Measurements from ENCODE around the gene AUNIP. TPM values are rescaled to one million over a fixed set of nuclear protein-coding genes. Genes with fewer than 3 reads are reported as not detected.

The AUNIP gene
- total RNA-seq, 1 experiment from 2014 or later = 12.1 TPM

DNA sequence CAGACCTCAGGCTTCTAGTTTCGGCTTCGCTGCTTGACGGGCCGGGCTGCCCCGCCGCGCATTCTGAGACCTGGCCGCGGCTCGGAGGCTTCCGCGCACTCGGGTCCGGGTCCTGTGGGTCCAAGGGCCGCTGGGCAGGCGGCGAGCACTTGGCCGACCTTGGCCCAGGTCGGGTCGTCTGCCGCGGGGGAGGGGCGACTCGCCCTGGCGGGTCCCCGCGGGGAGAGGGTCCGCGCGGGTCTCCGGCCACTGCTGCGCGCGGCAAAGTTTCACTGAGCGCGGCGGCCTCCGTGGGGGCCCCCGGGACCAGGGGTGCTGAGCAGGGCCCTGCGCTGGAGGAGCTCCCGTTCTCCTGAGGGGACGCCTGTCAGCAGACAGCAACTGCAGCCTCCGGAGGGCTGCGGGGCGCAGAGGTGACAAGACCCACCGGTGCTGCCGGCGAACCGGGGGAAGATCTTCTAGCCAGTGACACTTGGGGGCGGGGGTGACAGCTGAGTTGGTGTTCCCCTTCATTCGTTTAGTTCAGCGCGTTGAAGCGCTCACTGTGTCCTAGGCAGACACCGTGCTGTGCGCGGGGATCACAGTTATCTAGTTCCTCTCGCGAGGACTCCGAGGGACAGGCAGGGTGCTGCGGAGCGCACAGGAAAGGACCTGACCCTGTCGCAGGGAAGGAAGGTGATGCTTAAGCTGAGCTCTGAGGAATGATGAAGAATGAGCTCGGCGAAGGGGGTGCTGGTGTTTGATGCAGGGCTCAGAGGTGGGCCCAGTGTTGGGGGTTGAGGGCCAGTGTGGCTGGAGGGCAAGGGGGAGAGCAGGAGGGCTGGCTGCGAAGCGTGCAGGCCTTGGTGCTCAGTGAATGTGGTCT lies 38.8 kb downstream of the AUNIP start:
- no TSS peak for BruUV-seq (replicated peaks)
- H3K27ac ChIP-seq (ENCODE audit: low read depth, low read length) = peak overlapping the region; percentile 81

DNA sequence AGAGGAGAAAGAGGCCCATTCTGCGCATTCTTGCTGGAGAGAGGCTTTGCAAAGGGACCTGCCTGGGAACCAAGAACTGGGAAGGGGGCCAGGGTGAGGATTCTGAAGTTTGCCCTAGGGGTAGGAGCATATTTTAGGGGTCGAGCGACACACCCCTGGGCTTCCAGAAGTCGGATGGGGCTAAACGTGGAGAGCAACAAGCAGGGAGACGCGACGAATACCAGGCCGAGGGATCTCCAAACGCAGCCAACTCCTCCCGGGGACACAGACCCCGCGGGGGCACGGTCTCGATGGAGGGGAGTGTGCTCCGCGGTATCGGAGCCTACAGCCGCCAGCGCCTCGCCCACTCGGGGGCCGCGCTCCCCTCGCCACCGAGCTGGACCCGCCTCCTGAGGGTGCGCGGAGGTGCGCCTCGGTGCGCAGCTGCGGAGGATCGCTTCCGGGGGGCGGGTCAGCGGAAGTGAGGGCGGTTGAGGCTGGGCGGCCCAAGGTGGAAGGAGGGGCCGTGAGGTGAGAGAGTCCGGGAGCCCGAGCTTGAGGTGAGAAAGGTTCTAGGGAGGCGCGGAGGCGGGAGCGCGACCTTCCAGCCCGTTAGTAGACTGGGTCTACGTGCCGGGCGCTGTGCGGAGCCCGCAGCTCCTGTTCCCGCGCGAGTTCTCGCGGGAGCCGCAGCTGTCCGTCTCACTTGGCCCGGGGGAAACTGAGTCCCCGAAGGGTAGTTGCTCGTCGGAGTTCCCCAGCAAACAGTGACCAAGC lies 39.6 kb downstream of the AUNIP start, which contains the start of gene MTFR1L:
MTFR1L (plus strand) TSS at position 464 of the 756 bp plus-strand sequence. CDS start 3,151 bp downstream, outside the sequence.
- H3K9me3 ChIP-seq (ENCODE audit: control insufficient read depth in 1 of 2, insufficient read depth in 1 of 2, low read depth in 1 of 2, low read length in 2 of 2) = no peaks in the 10 kb centered on the region
- peak within 1 kb of the TSS; percentile 90 to 92 for H3K4me3 ChIP-seq (replicated peaks in 1 of 2; ENCODE audit: low read depth in 1 of 2, low read length in 2 of 2)
- intact Hi-C loops (cut with micrococcal nuclease) = loop anchor here (2.0 to 10.0 kb wide), 3 partner anchors 78 to 565 kb away; partner anchors contain the start of gene PAFAH2
- H3K4me2 ChIP-seq (ENCODE audit: low read length) = peak within 1 kb of the TSS; percentile 91
- H3K4me1 ChIP-seq (ENCODE audit: control insufficient read depth in 1 of 2, insufficient read depth in 2 of 2, low read length in 2 of 2) = peaks cover 18 to 33% of the 10 kb centered on the region in 2 experiments; a peak in 3 of 4 replicates
- peaks cover 29% of the 10 kb centered on the region; the same call in 1 of the 2 replicates for H3K79me2 ChIP-seq (ENCODE audit: insufficient read depth, low read length)
- no peak within 1 kb of the TSS for H2AFZ ChIP-seq (ENCODE audit: low read depth, low read length, poor library complexity, severe bottlenecking)
- no peaks in the 10 kb centered on the region for H3K9me2 ChIP-seq (ENCODE audit: insufficient read depth)
- no peaks in the 10 kb centered on the region for H4K20me1 ChIP-seq (ENCODE audit: insufficient read depth)
- no TSS peak for BruUV-seq (replicated peaks)
- CTCF ChIA-PET = interaction anchor here (0.6 to 1.7 kb wide), 3 partner anchors 17 to 185 kb away, joined by 3 to 7 read pairs (median 5); no protein-coding TSS in a partner anchor
- H3K9ac ChIP-seq (ENCODE audit: low read length) = peak within 1 kb of the TSS; percentile 86
- ATAC-seq (peak; percentile 88), DNase-seq (ENCODE audit: low read depth, low spot score) (peak; percentile 39)
- no peaks in the 10 kb centered on the region for H3K27me3 ChIP-seq (ENCODE audit: insufficient read depth, low read length)
- no peaks in the 10 kb centered on the region for H3K36me3 ChIP-seq (ENCODE audit: control insufficient read depth in 1 of 2, insufficient read depth in 2 of 2, low read length in 2 of 2)
- H3K27ac ChIP-seq (ENCODE audit: low read depth, low read length) = peak within 1 kb of the TSS; percentile 81
- RAD21 ChIA-PET (ENCODE audit: low non-redundant PET in 1 of 2, low total read pairs in 2 of 2, uncharacterized antibody in 2 of 2, unreplicated experiment in 2 of 2) = no interaction called here
- POLR2A ChIA-PET = interaction anchor here (0.6 to 1.0 kb wide), 2 partner anchors 38 to 178 kb away, joined by 3 to 4 read pairs; partner anchors contain the start of gene PAFAH2
- TF ChIP-seq ZFX (IDR thresholded peaks at IDR 0.05) = 0 out of 2 replicates have a peak, but pooled peaks have one; percentile 3
- TF ChIP-seq, protein P1, sequence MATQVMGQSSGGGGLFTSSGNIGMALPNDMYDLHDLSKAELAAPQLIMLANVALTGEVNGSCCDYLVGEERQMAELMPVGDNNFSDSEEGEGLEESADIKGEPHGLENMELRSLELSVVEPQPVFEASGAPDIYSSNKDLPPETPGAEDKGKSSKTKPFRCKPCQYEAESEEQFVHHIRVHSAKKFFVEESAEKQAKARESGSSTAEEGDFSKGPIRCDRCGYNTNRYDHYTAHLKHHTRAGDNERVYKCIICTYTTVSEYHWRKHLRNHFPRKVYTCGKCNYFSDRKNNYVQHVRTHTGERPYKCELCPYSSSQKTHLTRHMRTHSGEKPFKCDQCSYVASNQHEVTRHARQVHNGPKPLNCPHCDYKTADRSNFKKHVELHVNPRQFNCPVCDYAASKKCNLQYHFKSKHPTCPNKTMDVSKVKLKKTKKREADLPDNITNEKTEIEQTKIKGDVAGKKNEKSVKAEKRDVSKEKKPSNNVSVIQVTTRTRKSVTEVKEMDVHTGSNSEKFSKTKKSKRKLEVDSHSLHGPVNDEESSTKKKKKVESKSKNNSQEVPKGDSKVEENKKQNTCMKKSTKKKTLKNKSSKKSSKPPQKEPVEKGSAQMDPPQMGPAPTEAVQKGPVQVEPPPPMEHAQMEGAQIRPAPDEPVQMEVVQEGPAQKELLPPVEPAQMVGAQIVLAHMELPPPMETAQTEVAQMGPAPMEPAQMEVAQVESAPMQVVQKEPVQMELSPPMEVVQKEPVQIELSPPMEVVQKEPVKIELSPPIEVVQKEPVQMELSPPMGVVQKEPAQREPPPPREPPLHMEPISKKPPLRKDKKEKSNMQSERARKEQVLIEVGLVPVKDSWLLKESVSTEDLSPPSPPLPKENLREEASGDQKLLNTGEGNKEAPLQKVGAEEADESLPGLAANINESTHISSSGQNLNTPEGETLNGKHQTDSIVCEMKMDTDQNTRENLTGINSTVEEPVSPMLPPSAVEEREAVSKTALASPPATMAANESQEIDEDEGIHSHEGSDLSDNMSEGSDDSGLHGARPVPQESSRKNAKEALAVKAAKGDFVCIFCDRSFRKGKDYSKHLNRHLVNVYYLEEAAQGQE (IDR thresholded peaks at IDR 0.05; ENCODE audit: low read depth) = no peak
- no peak for TF ChIP-seq EZH2phosphoT487 (IDR thresholded peaks at IDR 0.05; ENCODE audit: borderline replicate concordance)
- TF ChIP-seq, protein P2, sequence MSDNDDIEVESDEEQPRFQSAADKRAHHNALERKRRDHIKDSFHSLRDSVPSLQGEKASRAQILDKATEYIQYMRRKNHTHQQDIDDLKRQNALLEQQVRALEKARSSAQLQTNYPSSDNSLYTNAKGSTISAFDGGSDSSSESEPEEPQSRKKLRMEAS (IDR thresholded peaks at IDR 0.05) = peak; percentile 62; the same call in 1 of the 2 replicates
- TF ChIP-seq, protein P3, sequence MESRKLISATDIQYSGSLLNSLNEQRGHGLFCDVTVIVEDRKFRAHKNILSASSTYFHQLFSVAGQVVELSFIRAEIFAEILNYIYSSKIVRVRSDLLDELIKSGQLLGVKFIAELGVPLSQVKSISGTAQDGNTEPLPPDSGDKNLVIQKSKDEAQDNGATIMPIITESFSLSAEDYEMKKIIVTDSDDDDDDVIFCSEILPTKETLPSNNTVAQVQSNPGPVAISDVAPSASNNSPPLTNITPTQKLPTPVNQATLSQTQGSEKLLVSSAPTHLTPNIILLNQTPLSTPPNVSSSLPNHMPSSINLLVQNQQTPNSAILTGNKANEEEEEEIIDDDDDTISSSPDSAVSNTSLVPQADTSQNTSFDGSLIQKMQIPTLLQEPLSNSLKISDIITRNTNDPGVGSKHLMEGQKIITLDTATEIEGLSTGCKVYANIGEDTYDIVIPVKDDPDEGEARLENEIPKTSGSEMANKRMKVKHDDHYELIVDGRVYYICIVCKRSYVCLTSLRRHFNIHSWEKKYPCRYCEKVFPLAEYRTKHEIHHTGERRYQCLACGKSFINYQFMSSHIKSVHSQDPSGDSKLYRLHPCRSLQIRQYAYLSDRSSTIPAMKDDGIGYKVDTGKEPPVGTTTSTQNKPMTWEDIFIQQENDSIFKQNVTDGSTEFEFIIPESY (IDR thresholded peaks at IDR 0.05; ENCODE audit: extremely low read depth, insufficient replicate concordance, low read length) = peak; percentile 88

More for the DNA sequence above, 38.8 kb downstream of the AUNIP start:
- H2AFZ ChIP-seq (ENCODE audit: low read depth, low read length, poor library complexity, severe bottlenecking) = no peak overlapping the region
- peak overlapping the region; percentile 91 for H3K4me2 ChIP-seq (ENCODE audit: low read length)
- RAD21 ChIA-PET (ENCODE audit: low non-redundant PET in 1 of 2, low total read pairs in 2 of 2, uncharacterized antibody in 2 of 2, unreplicated experiment in 2 of 2) = no interaction called here
- peak overlapping the region; percentile 86 for H3K9ac ChIP-seq (ENCODE audit: low read length)
- H3K79me2 ChIP-seq (ENCODE audit: insufficient read depth, low read length) = peaks cover 33% of the 10 kb centered on the region; the same call in 1 of the 2 replicates
- intact Hi-C loops (cut with micrococcal nuclease) = no loop called here
- TF ChIP-seq ZFX (IDR thresholded peaks at IDR 0.05) = peak; percentile 37; the same call in 1 of the 2 replicates
- no peak for TF ChIP-seq YY1 (IDR thresholded peaks at IDR 0.05; ENCODE audit: extremely low read depth, insufficient replicate concordance, low read depth, low read length)
- no peak for TF ChIP-seq EZH2 (IDR thresholded peaks at IDR 0.05)
- peak overlapping the region; percentile 90 to 92 for H3K4me3 ChIP-seq (replicated peaks in 1 of 2; ENCODE audit: low read depth in 1 of 2, low read length in 2 of 2)
- no peaks in the 10 kb centered on the region for H3K36me3 ChIP-seq (ENCODE audit: control insufficient read depth in 1 of 2, insufficient read depth in 2 of 2, low read length in 2 of 2)
- H3K27me3 ChIP-seq (ENCODE audit: insufficient read depth, low read length) = no peaks in the 10 kb centered on the region
- DNase-seq (ENCODE audit: low read depth, low spot score) = no peak
- ATAC-seq = peak; percentile 37
- H4K20me1 ChIP-seq (ENCODE audit: insufficient read depth) = no peaks in the 10 kb centered on the region
- peaks cover 18 to 33% of the 10 kb centered on the region in 2 experiments; a peak in 3 of 4 replicates for H3K4me1 ChIP-seq (ENCODE audit: control insufficient read depth in 1 of 2, insufficient read depth in 2 of 2, low read length in 2 of 2)
- no peaks in the 10 kb centered on the region for H3K9me3 ChIP-seq (ENCODE audit: control insufficient read depth in 1 of 2, insufficient read depth in 1 of 2, low read depth in 1 of 2, low read length in 2 of 2)
- POLR2A ChIA-PET = interaction anchor here (0.6 to 1.0 kb wide), 2 partner anchors 37 to 177 kb away, joined by 3 to 4 read pairs; partner anchors contain the start of gene PAFAH2
- CTCF ChIA-PET = interaction anchor here (0.6 to 1.0 kb wide), 2 partner anchors 16 to 184 kb away, joined by 3 to 7 read pairs; no protein-coding TSS in a partner anchor
- no peaks in the 10 kb centered on the region for H3K9me2 ChIP-seq (ENCODE audit: insufficient read depth)

Measured in HCT116 (cell line).